ENCODE data around the gene AP1M1. TPM values are rescaled to one million over a fixed set of nuclear protein-coding genes. Genes with fewer than 3 reads are reported as not detected.
A peak's percentile ranks its signal among the peaks of the same experiment; 100 is the strongest.

The AP1M1 gene
- total RNA-seq, 2 donors from 2014 or later = 35.0 to 51.6 TPM

DNA sequence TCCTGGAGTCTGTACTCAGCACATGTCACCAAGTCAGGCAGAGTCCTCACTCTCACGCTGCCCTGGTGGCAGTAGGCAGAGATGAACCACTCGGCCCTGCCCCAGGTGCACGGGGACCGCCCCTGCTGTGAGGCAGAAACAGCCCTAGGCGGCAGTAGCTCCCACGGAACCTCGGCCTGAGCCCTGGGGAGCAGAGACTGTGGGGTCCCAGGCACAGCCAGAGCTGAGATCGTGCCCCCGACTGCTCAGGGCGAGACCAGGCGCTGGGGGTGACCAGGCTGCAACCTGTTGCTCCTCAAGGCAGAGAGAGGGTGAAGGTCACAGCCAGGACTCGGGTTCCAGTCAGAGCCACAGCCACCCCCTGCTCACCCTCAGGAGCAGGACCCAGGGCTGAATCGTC, 34.9 kb downstream of the AP1M1 start:
- DNase-seq = peak; percentile 63
- peaks cover 12% of the 10 kb centered on the region for H3K36me3 ChIP-seq (ENCODE audit: control insufficient read depth, insufficient read depth, low read length)
- no peak overlapping the region for H3K27ac Mint-ChIP-seq
- H3K9me3 ChIP-seq (ENCODE audit: control insufficient read depth, low read length) = no peaks in the 10 kb centered on the region
- peaks cover 2% of the 10 kb centered on the region for H3K4me1 Mint-ChIP-seq
- H3K4me1 ChIP-seq (ENCODE audit: control insufficient read depth, insufficient read depth, low read length) = no peaks in the 10 kb centered on the region
- TF ChIP-seq, protein P1, sequence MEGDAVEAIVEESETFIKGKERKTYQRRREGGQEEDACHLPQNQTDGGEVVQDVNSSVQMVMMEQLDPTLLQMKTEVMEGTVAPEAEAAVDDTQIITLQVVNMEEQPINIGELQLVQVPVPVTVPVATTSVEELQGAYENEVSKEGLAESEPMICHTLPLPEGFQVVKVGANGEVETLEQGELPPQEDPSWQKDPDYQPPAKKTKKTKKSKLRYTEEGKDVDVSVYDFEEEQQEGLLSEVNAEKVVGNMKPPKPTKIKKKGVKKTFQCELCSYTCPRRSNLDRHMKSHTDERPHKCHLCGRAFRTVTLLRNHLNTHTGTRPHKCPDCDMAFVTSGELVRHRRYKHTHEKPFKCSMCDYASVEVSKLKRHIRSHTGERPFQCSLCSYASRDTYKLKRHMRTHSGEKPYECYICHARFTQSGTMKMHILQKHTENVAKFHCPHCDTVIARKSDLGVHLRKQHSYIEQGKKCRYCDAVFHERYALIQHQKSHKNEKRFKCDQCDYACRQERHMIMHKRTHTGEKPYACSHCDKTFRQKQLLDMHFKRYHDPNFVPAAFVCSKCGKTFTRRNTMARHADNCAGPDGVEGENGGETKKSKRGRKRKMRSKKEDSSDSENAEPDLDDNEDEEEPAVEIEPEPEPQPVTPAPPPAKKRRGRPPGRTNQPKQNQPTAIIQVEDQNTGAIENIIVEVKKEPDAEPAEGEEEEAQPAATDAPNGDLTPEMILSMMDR (conservative IDR thresholded peaks at IDR 0.05) = peak; percentile 11
- no peaks in the 10 kb centered on the region for H3K27me3 ChIP-seq (ENCODE audit: control insufficient read depth, insufficient read depth, low read length, poor library complexity, severe bottlenecking)
- no peak overlapping the region for H3K4me3 Mint-ChIP-seq
- H3K36me3 Mint-ChIP-seq (ENCODE audit: low read depth) = peaks cover 64% of the 10 kb centered on the region
- no peaks in the 10 kb centered on the region for H3K27me3 Mint-ChIP-seq (ENCODE audit: insufficient read depth)
- H3K9me3 Mint-ChIP-seq = peaks cover 3% of the 10 kb centered on the region
- 90 to 95% methylated on average over 8 to 13 of the region's 13 CpGs for WGBS, 2 experiments (ENCODE audit: insufficient coverage in 1 of 2, insufficient read length in 1 of 2)
- H3K9ac ChIP-seq (ENCODE audit: extremely low read depth, low read length, poor library complexity, severe bottlenecking) = no peak overlapping the region
- no peak overlapping the region for H3K4me3 ChIP-seq (ENCODE audit: low read length)
- H3K27ac ChIP-seq (ENCODE audit: low read depth, low read length) = no peak overlapping the region

DNA sequence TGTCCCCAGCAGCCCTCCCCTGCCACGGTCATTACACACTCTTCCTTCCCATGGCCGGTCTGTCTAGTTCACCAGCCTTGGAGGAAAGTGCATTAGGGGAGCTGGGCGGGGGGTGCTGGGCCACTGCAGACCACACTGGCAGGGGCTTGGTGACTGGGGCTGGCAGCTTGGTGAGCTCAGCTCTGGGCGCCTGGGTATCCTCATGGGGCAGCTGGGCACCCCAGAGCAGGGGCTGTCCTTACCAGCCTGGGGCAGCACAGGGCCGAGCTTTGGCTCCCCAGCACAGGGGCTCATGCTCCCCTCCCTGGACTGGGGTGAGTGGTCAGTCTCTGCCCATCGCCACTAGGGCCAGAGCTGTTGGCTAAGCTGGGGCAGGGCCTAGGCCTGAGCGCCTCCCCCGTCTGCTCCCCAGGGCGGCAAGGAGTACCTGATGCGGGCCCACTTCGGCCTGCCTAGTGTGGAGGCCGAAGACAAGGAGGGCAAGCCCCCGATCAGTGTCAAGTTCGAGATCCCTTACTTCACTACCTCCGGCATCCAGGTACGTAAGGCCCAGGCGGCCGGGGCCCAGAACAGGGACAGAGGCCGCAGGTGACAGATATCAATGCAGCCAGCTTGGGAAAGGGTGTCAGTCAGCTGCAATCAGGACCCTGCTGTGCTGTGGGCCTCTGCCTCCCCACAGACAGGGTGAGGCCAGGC, 35.5 kb downstream of the AP1M1 start:
- Mint-ChIP-seq H3K36me3 (ENCODE audit: low read depth) (peaks cover 61% of the 10 kb centered on the region), H3K27ac (no peak overlapping the region), H3K27me3 (ENCODE audit: insufficient read depth) (no peaks in the 10 kb centered on the region), H3K4me3 (no peak overlapping the region), H3K9me3 (peaks cover 3% of the 10 kb centered on the region), H3K4me1 (peaks cover 2% of the 10 kb centered on the region)
- Histone ChIP-seq H3K36me3 (ENCODE audit: control insufficient read depth, insufficient read depth, low read length) (peaks cover 12% of the 10 kb centered on the region), H3K9ac (ENCODE audit: extremely low read depth, low read length, poor library complexity, severe bottlenecking) (no peak overlapping the region), H3K27me3 (ENCODE audit: control insufficient read depth, insufficient read depth, low read length, poor library complexity, severe bottlenecking) (no peaks in the 10 kb centered on the region), H3K27ac (ENCODE audit: low read depth, low read length) (no peak overlapping the region), H3K9me3 (ENCODE audit: control insufficient read depth, low read length) (no peaks in the 10 kb centered on the region), H3K4me1 (ENCODE audit: control insufficient read depth, insufficient read depth, low read length) (no peaks in the 10 kb centered on the region), H3K4me3 (ENCODE audit: low read length) (no peak overlapping the region)
- 93 to 94% methylated on average over 13 to 19 of the region's 19 CpGs for WGBS, 2 experiments (ENCODE audit: insufficient coverage in 1 of 2, insufficient read length in 1 of 2)
- TF ChIP-seq, protein P1 (conservative IDR thresholded peaks at IDR 0.05) = no peak
- DNase-seq = peak; percentile 28

DNA sequence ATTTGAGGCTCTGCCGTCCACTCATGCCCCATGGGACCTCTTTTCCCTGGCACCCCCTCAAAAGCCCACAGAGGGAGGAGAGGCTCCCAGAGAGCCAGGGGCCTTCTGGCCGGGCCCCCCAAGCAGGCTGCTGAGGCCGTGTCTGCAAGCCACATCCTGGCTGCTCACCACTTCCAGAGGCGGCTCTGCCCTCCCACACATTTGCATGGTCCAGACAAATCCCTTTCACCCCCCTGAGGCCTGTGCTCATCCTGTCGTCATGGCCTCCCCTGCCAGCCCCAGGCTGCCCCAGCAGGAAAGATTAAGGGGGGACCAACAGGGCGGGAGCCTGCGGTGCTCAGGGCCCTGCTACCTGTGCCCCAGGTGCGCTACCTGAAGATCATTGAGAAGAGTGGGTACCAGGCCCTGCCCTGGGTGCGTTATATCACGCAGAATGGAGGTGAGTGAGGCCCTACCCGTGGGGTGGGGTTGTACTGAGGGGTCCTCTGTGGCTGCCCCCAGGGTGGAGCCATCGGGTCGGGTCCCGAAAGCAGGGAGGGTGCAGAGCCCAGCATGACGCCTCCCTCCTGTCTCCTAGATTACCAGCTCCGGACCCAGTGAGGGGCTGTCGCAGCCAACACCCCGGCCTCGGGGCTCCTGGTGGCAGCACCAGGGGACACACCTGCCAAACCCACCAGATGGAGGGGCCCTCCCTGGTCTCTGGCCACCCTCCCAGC, 36.3 kb downstream of the AP1M1 start:
- Mint-ChIP-seq H3K9me3 (peaks cover 3% of the 10 kb centered on the region), H3K36me3 (ENCODE audit: low read depth) (peaks cover 53% of the 10 kb centered on the region), H3K4me3 (no peak overlapping the region), H3K27me3 (ENCODE audit: insufficient read depth) (no peaks in the 10 kb centered on the region), H3K4me1 (peaks cover 2% of the 10 kb centered on the region), H3K27ac (no peak overlapping the region)
- no peaks in the 10 kb centered on the region for H3K4me1 ChIP-seq (ENCODE audit: control insufficient read depth, insufficient read depth, low read length)
- no peaks in the 10 kb centered on the region for H3K27me3 ChIP-seq (ENCODE audit: control insufficient read depth, insufficient read depth, low read length, poor library complexity, severe bottlenecking)
- H3K27ac ChIP-seq (ENCODE audit: low read depth, low read length) = no peak overlapping the region
- no peak for DNase-seq
- TF ChIP-seq, protein P1 (conservative IDR thresholded peaks at IDR 0.05) = no peak
- no peak overlapping the region for H3K4me3 ChIP-seq (ENCODE audit: low read length)
- H3K36me3 ChIP-seq (ENCODE audit: control insufficient read depth, insufficient read depth, low read length) = peaks cover 12% of the 10 kb centered on the region
- H3K9me3 ChIP-seq (ENCODE audit: control insufficient read depth, low read length) = no peaks in the 10 kb centered on the region
- no peak overlapping the region for H3K9ac ChIP-seq (ENCODE audit: extremely low read depth, low read length, poor library complexity, severe bottlenecking)
- WGBS, 2 experiments (ENCODE audit: insufficient coverage in 1 of 2, insufficient read length in 1 of 2) = 95 to 97% methylated on average over 7 to 19 of the region's 19 CpGs

All from endodermal cell (in vitro differentiated cells).